Heart right ventricle (tissue), 16 donors: ENCODE measurements around the gene RECK. TPM values are rescaled to one million over a fixed set of nuclear protein-coding genes. Genes with fewer than 3 reads are reported as not detected.
"Not testable (repeated sequence)": the region's sequence is repeated elsewhere in the genome, so short reads cannot be mapped to it uniquely, and the experiment has no call there.

Experiments
- ATAC-seq, 8 donors: fragments of 200-7000 bp; cut with Tn5 transposase; one replicate each; pipeline ENCODE4 v1.9.1; 2020; ENCODE audit warnings: mild to moderate bottlenecking in 8 of 8, moderate library complexity in 8 of 8, moderate number of reproducible peaks in 1 of 8
- DNase-seq, 2 donors: peaks; one replicate each; pipeline ENCODE4 v3.0.0-alpha.2; 2020
- H3K27ac ChIP-seq, 10 donors: fragments of 200-600 bp; sonication (generic) in 2 of 10; one replicate each; pipeline versions ENCODE4 v1.5.0 to v1.8.0; 2020 to 2022; ENCODE audit warnings: mild to moderate bottlenecking in 3 of 10
- H3K27me3 ChIP-seq, 7 donors: fragments of 200-600 bp; one replicate each; pipeline ENCODE4 v1.8.0; 2021 to 2022; ENCODE audit warnings: mild to moderate bottlenecking in 2 of 7
- H3K36me3 ChIP-seq, 9 donors: fragments of 200-600 bp; sonication (generic) in 1 of 9; one replicate each; pipeline versions ENCODE4 v1.5.0 to v1.8.0; 2020 to 2022; ENCODE audit warnings: mild to moderate bottlenecking in 2 of 9
- H3K4me1 ChIP-seq, 9 donors: fragments of 200-600 bp; sonication (generic) in 1 of 9; one replicate each; pipeline versions ENCODE4 v1.5.0 to v1.8.0; 2020 to 2022; ENCODE audit warnings: mild to moderate bottlenecking in 4 of 9
- H3K4me3 ChIP-seq, 10 donors: fragments of 200-600 bp; sonication (generic) in 2 of 10; one replicate each; pipeline versions ENCODE4 v1.5.0 to v1.8.0; 2020 to 2022; ENCODE audit warnings: mild to moderate bottlenecking in 7 of 10, moderate library complexity in 2 of 10
- H3K9me3 ChIP-seq, 11 donors: fragments of 200-600 bp in 10 of 11; sonication (generic) in 2 of 11; one replicate each; pipeline versions ENCODE4 v1.5.0 to v1.8.0; 2013 to 2022; ENCODE audit warnings: mild to moderate bottlenecking in 2 of 11, control low read depth in 1 of 11, moderate library complexity in 1 of 11
- WGBS, 2 donors: extraction: QIAGEN DNeasy Blood & Tissue Kit; methylation state at CpG; one replicate each; pipeline ENCODE4 v1.1.7; 2013; ENCODE audit warnings: inconsistent platforms in 1 of 2; 5-methylcytosine and 5-hydroxymethylcytosine counted together
- intact Hi-C, 10 donors: fragments of 100-400 bp; cut with DNase I; formaldehyde crosslinking; loops; one replicate each; pipeline versions ENCODE4 v1.11.1 to v1.14.2; 2022
- polyA plus RNA-seq, 2 donors: library from polyadenylated mRNA; stranded (reverse); fragments of 200-250 nt; gene quantifications; one replicate each; pipeline ENCODE4 v1.2.3, GENCODE V29; 2013
- total RNA-seq, 10 donors: library from RNA; stranded (reverse); fragmentation: NEBNext Ultra II Directional in 3 of 10; extraction: Animal tissue kit (Norgen Biotek cat#: 25700) in 3 of 10; gene quantifications; one replicate each; pipeline versions ENCODE4 v1.2.1 to v1.2.4, GENCODE V29; 2021 to 2023
- TF ChIP-seq, protein P1 (sequence below), 9 donors: fragments of 200-600 bp; sonication (generic) in 2 of 9; IDR thresholded peaks; one replicate each; pipeline versions ENCODE4 v1.5.0 to v1.8.0; 2021 to 2022; ENCODE audit warnings: antibody characterized with exemption in 9 of 9, mild to moderate bottlenecking in 5 of 9, moderate library complexity in 1 of 9
- donor health status: Arrhythmogenic right ventricular cardiomyopathy.
- donor health status: ischemic (EF 13 %, LVEDD 7.1; RV severe dilation, severe dysfunction).
- donor health status: healthy with polysubstance abuse.
- donor health status: DM: no; HTN: yes; CAD: no.
- donor health status: DM: no; HTN: no; CAD: no.
- donor health status: ischemic (EF 25% LVEDD 6.9; RV normal size, moderate dysfunction).
- donor health status: ischemic (EF 25% LVEDD 5.7; RV mildly dilated, moderate dysfunction).
- donor health status: healthy.
- donor health status: DM: yes; HTN: yes; CAD: no.
- donor health status: Ischemic cardiomyopathy.
- donor health status: ischemic (EF 35%, LVEDD 5.7; RV mildly dilated, moderate dysfunction).
- donor health status: nonischemic (EF 11% LVEDD 7.7; RV severe dilation, severe dysfunction).
- donor health status: DM: yes; HTN: yes; CAD: no.
- donor health status: PGD.
- donor health status: ischemic (EF 29% LVEDD 5.4; RV normal size, mild dysfunction).
- donor health status: nonischemic (EF 23%, LVEDD 6.1; RV moderate dilation, normal function).

Gene RECK
- total and polyA plus RNA-seq, 12 donors, result 2.9 to 5.8 (median 5.1) TPM

DNA sequence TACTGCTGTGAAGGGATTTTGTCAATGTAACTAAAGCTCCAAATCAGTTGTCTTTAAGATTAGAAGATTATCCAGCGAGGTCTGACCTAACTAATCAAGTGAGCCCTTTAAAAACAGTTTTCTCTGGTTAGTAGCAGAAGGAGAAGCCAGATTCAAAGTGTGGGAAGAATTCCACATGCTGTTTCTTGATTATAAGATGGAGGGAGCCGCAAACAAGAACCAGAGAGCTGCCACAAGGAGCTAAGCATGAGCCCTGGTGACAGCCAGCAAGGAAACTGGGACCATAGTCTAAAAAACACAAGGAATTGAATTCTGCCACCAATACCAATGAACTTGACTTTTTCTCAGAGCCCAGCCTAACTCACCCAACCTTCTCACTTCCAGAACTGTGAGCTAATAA is 41.8 kb upstream of the RECK start:
- intact Hi-C loops, result no loop called here
- Histone ChIP-seq H3K27me3 (peaks cover 0 to 3% (median 0%) of the 10 kb centered on the region in 7 donors), H3K27ac (no peak overlapping the region), H3K9me3 (peaks cover 0 to 15% (median 6%) of the 10 kb centered on the region in 11 donors), H3K4me3 (no peak overlapping the region), H3K4me1 (peaks cover 0 to 9% (median 0%) of the 10 kb centered on the region in 9 donors), H3K36me3 (no peaks in the 10 kb centered on the region)
- 75 to 76% methylated on average over 2 of the region's 2 CpGs for WGBS, 2 donors
- DNase-seq, result no peak
- no peak for ATAC-seq
- TF ChIP-seq, protein P1, sequence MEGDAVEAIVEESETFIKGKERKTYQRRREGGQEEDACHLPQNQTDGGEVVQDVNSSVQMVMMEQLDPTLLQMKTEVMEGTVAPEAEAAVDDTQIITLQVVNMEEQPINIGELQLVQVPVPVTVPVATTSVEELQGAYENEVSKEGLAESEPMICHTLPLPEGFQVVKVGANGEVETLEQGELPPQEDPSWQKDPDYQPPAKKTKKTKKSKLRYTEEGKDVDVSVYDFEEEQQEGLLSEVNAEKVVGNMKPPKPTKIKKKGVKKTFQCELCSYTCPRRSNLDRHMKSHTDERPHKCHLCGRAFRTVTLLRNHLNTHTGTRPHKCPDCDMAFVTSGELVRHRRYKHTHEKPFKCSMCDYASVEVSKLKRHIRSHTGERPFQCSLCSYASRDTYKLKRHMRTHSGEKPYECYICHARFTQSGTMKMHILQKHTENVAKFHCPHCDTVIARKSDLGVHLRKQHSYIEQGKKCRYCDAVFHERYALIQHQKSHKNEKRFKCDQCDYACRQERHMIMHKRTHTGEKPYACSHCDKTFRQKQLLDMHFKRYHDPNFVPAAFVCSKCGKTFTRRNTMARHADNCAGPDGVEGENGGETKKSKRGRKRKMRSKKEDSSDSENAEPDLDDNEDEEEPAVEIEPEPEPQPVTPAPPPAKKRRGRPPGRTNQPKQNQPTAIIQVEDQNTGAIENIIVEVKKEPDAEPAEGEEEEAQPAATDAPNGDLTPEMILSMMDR (IDR thresholded peaks at IDR 0.05), result no peak

DNA sequence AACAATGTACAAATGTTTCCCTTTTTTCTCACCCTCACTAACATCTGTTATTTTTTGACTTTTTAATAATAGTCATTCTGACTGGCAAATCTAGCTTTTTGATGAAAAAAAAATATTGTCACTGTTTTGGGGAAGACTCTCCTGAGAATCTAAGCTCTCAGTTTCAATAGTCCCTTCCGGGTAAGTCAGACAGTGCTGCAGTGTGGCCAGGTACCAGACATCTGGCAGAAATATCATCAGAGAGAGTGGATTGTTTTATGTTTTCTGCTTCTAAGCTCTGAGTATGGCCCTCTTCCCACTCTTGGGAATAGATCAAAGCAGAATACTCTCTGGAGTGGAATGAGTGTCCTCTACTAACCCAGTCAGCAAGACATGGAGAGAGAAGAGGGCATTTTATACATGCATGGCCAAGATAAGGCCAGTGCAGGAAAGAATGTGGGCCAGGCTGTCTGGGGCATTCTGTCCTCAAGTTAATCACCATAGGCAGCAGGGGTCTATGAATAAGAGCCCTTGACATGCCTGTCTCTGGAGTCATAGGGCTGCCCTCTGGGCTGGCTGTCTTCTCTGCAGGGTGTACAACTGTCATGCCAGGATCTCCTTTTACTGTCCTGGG is 40.2 kb upstream of the RECK start:
- WGBS, 2 donors, result 23 to 37% methylated on average over 1 of the region's 1 CpG
- intact Hi-C loops, result no loop called here
- ATAC-seq, result peak; percentile 43 to 99 (median 95)
- peaks cover 0 to 3% (median 0%) of the 10 kb centered on the region in 7 donors for H3K27me3 ChIP-seq
- peak in 1 of 2 donors; percentile 50 for DNase-seq
- H3K36me3 ChIP-seq, result no peaks in the 10 kb centered on the region
- H3K9me3 ChIP-seq, result peaks cover 0 to 15% (median 6%) of the 10 kb centered on the region in 11 donors
- no peak overlapping the region for H3K4me3 ChIP-seq
- TF ChIP-seq, protein P1 (IDR thresholded peaks at IDR 0.05), result no peak
- peaks cover 0 to 9% (median 0%) of the 10 kb centered on the region in 9 donors for H3K4me1 ChIP-seq
- peak overlapping the region in 5 of 10 donors; percentile 24 to 57 (median 54) for H3K27ac ChIP-seq

DNA sequence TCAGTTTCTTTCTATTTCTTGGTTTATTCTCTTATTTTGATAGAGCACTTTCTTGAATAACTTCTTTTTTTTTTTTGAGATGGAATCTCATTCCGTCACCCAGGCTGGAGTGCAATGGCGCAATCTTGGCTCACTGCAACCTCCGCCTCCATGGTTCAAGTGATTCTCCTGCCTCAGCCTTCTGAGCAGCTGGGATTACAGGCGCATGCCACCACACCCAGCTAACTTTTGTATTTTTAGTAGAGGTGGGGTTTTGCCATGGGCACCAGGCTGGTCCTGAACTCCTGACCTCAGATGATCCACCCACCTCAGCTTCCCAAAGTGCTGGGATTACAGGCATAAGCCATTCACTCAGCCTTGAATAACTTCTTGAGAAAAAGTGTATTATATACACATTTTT is 39.7 kb upstream of the RECK start:
- H3K36me3 ChIP-seq, H3K4me1 ChIP-seq, H3K4me3 ChIP-seq, intact Hi-C loops, H3K27me3 ChIP-seq, DNase-seq: not testable (repeated sequence)
- WGBS, 2 donors, result 83 to 86% methylated on average over 4 of the region's 4 CpGs
- Histone ChIP-seq H3K27ac (peak overlapping the region in 3 of 10 donors; percentile 54 to 57 (median 55)), H3K9me3 (peaks cover 0 to 15% (median 6%) of the 10 kb centered on the region in 11 donors)
- ATAC-seq, result peak in 2 of 8 donors; percentile 12 to 51

DNA sequence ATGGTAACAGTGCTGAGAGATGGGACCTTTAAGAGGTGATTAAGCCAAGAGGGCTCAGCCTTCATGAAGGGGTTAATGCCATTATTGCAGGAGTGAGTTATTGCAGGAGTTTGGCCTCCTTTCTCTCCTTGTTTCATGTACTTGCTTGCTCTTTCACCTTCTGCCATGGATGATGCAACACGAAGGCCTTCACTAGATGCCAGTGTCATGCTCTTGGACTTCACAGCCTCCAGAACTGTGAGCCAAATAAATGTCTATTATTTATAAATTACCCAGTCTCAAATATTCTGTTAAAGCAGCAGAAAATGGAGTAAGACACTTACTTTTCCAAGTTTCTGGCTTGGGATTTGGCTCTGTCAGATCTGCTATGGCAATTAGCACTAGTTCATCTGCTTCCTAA is 38.4 kb upstream of the RECK start:
- WGBS, 2 donors, result 94 to 95% methylated on average over 1 of the region's 1 CpG
- Histone ChIP-seq H3K4me1 (peaks cover 0 to 9% (median 0%) of the 10 kb centered on the region in 9 donors), H3K27me3 (peaks cover 0 to 3% (median 0%) of the 10 kb centered on the region in 7 donors), H3K27ac (no peak overlapping the region), H3K9me3 (peaks cover 0 to 15% (median 6%) of the 10 kb centered on the region in 11 donors), H3K36me3 (no peaks in the 10 kb centered on the region), H3K4me3 (no peak overlapping the region)
- ATAC-seq, result no peak
- intact Hi-C loops, result no loop called here
- TF ChIP-seq, protein P1 (IDR thresholded peaks at IDR 0.05), result no peak
- DNase-seq, result no peak

DNA sequence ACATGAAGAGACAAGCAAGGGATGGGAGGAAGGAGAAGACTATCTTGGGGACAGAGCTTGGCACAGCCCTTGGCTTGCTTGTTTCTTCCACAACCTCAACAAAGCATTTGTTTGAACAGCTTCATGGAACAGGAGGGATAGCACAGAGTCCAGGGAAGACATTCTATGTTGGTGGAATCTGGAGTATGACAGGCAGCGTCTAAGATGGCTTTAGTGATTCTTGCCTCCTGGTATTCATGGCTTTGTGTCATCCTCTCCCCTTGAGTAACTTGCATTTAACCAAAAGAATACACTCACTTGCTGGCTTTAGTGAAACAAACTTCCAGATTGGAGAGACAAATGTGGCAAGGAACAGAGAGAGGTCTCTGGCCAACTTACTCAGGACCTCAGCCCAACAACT is 30.8 kb upstream of the RECK start:
- H3K27ac ChIP-seq, result no peak overlapping the region
- DNase-seq, result no peak
- H3K4me3 ChIP-seq, result no peak overlapping the region
- H3K36me3 ChIP-seq, result no peaks in the 10 kb centered on the region
- no peak for ATAC-seq
- intact Hi-C loops, result loop anchor here in 1 of 10 donors (5.0 kb wide), 1 partner anchor 49 kb away; the partner anchor contains the start of gene OR2S2
- 79 to 86% methylated on average over 1 of the region's 1 CpG for WGBS, 2 donors
- TF ChIP-seq, protein P1 (IDR thresholded peaks at IDR 0.05), result no peak
- peaks cover 0 to 14% (median 5%) of the 10 kb centered on the region in 11 donors for H3K9me3 ChIP-seq
- peaks cover 0 to 6% (median 0%) of the 10 kb centered on the region in 7 donors for H3K27me3 ChIP-seq
- peaks cover 0 to 6% (median 0%) of the 10 kb centered on the region in 9 donors for H3K4me1 ChIP-seq
